ENCODE data around the gene WNT10A.

- TF ChIP-seq ZNF384 (IDR thresholded peaks at IDR 0.05) (no peak), FOXK2 (IDR thresholded peaks at IDR 0.05) (no peak), FOXM1 (IDR thresholded peaks at IDR 0.05; ENCODE audit: borderline replicate concordance) (no peak), FOXA1 (IDR thresholded peaks at IDR 0.05) (no peak), SP1 (IDR thresholded peaks at IDR 0.05) (no peak), NFRKB (IDR thresholded peaks at IDR 0.05) (no peak), BHLHE40 (IDR thresholded peaks at IDR 0.05; ENCODE audit: borderline replicate concordance) (no peak), SUZ12 (IDR thresholded peaks at IDR 0.05) (no peak), ELF4 (IDR thresholded peaks at IDR 0.05) (no peak), ARNT (IDR thresholded peaks at IDR 0.05) (no peak), HDGF (IDR thresholded peaks at IDR 0.05; ENCODE audit: borderline replicate concordance) (no peak), TARDBP (IDR thresholded peaks at IDR 0.05) (no peak), LEF1 (IDR thresholded peaks at IDR 0.05; ENCODE audit: borderline replicate concordance) (no peak), PKNOX1 (IDR thresholded peaks at IDR 0.05) (no peak)
Observed at GRCh38 chr2:218852911-218853667, 27.6 kb upstream of the WNT10A start.

Data from HEK293T (cell line).